CD4-positive, alpha-beta T cell (primary cell): Measurements from ENCODE around the gene IFNAR2. TPM values are rescaled to one million over a fixed set of nuclear protein-coding genes. Genes with fewer than 3 reads are reported as not detected.

Experiments used
- ATAC-seq: fragments of 200-7000 bp; cut with Tn5 transposase; one replicate; pipeline ENCODE4 v1.10.0; 2022; ENCODE audit warnings: mild to moderate bottlenecking; ENCODE audit not compliant: poor library complexity
- CTCF ChIA-PET: fragments of 350-600 bp; sonication (Branson Sonifier 250); formaldehyde crosslinking; loops from one replicate; lab custom pipeline; 2021; ENCODE audit warnings: antibody characterized with exemption, inconsistent platforms; lab: Charles Lee
- POLR2A ChIA-PET: fragments of 350-600 bp; sonication (Branson Sonifier 250); formaldehyde crosslinking; loops from one replicate; lab custom pipeline; 2021; ENCODE audit warnings: antibody characterized with exemption, inconsistent platforms; lab: Charles Lee
- DNase-seq, 14 experiments: peaks; one replicate each; pipeline ENCODE4 v3.0.0-alpha.2; 2013 to 2020; ENCODE audit warnings: mixed read lengths in 2 of 14
- H3K27ac ChIP-seq, 2 donors: one replicate each; pipeline versions ENCODE4 v1.5.1 to v1.7.0; 2013; ENCODE audit warnings: low read length in 2 of 2, low read depth in 1 of 2, mild to moderate bottlenecking in 1 of 2
- H3K27me3 ChIP-seq, 2 experiments: 1 replicate in 1 of 2; 2 replicates in 1 of 2; pipeline versions ENCODE4 v1.6.1 to v1.7.0; 2013; ENCODE audit warnings: low read length in 2 of 2, control low read depth in 1 of 2, mild to moderate bottlenecking in 1 of 2, moderate library complexity in 1 of 2; ENCODE audit not compliant: insufficient read depth in 2 of 2, control insufficient read depth in 1 of 2
- H3K36me3 ChIP-seq: one replicate; pipeline ENCODE4 v1.6.1; 2013; ENCODE audit warnings: low read length, control low read depth; ENCODE audit not compliant: insufficient read depth
- H3K4me1 ChIP-seq: one replicate; pipeline ENCODE4 v1.6.1; 2013; ENCODE audit warnings: low read length, control low read depth; ENCODE audit not compliant: insufficient read depth
- H3K4me3 ChIP-seq: one replicate; pipeline ENCODE4 v1.5.1; 2013; ENCODE audit warnings: mild to moderate bottlenecking, low read length, moderate library complexity
- H3K9me3 ChIP-seq, 2 experiments: 1 replicate in 1 of 2; 2 replicates in 1 of 2; pipeline versions ENCODE4 v1.6.1 to v1.7.0; 2013; ENCODE audit warnings: low read length in 2 of 2, mild to moderate bottlenecking in 2 of 2, control low read depth in 1 of 2, moderate library complexity in 1 of 2; ENCODE audit not compliant: control insufficient read depth in 1 of 2, insufficient read depth in 1 of 2
- H3K27ac Mint-ChIP-seq: one replicate; pipeline ENCODE4 v1.8.0; 2020; ENCODE audit warnings: mixed read lengths
- H3K27me3 Mint-ChIP-seq: one replicate; pipeline ENCODE4 v1.8.0; 2021; ENCODE audit warnings: mixed read lengths
- H3K36me3 Mint-ChIP-seq: one replicate; pipeline ENCODE4 v1.8.0; 2021; ENCODE audit warnings: low read depth, mixed read lengths
- H3K4me1 Mint-ChIP-seq: one replicate; pipeline ENCODE4 v1.8.0; 2021; ENCODE audit warnings: low read depth, mixed read lengths
- H3K4me3 Mint-ChIP-seq: one replicate; pipeline ENCODE4 v1.8.0; 2020; ENCODE audit warnings: mild to moderate bottlenecking, mixed read lengths
- H3K9me3 Mint-ChIP-seq: one replicate; pipeline ENCODE4 v1.8.0; 2020; ENCODE audit warnings: mixed read lengths
- CTCF ChIP-seq: fragments of 200-600 bp; IDR thresholded peaks from one replicate; pipeline ENCODE4 v1.8.0; 2022; ENCODE audit warnings: antibody characterized with exemption, mild to moderate bottlenecking
- intact Hi-C, 2 experiments: fragments of 100-400 bp; cut with DNase I in 1 of 2; cut with micrococcal nuclease in 1 of 2; formaldehyde crosslinking; loops; one replicate each; pipeline versions ENCODE4 v1.15.1 to v1.9.0; 2023 to 2025; cut with DNase I, micrococcal nuclease
- total RNA-seq, 174 experiments: library from RNA in 2 of 174; stranded (reverse) in 2 of 174; gene quantifications; one replicate each; pipeline ENCODE4 v1.2.3 and lab custom pipeline; 2021 to 2026

The IFNAR2 gene
- total RNA-seq, 2 experiments from 2014 or later, result 26.6 to 28.2 TPM

- H3K27ac ChIP-seq, result no peak overlapping the region
- no peaks in the 10 kb centered on the region for H3K36me3 ChIP-seq
- ATAC-seq, result no peak
- Mint-ChIP-seq H3K4me1 (peaks cover 39% of the 10 kb centered on the region), H3K27ac (no peak overlapping the region), H3K9me3 (no peaks in the 10 kb centered on the region), H3K27me3 (no peaks in the 10 kb centered on the region), H3K4me3 (no peak overlapping the region), H3K36me3 (no peaks in the 10 kb centered on the region)
- no peak overlapping the region for H3K4me3 ChIP-seq
- intact Hi-C loops, result loop anchor here (1.0 to 10.0 kb wide), 11 partner anchors 47 to 543 kb away; no protein-coding TSS in a partner anchor
- no peak for TF ChIP-seq CTCF
- DNase-seq, result no peak
- peaks cover 16% of the 10 kb centered on the region for H3K4me1 ChIP-seq
- H3K27me3 ChIP-seq, result no peaks in the 10 kb centered on the region
- no peaks in the 10 kb centered on the region for H3K9me3 ChIP-seq
- POLR2A ChIA-PET, result interaction anchor here (1.0 to 3.2 kb wide), 7 partner anchors 11 to 365 kb away, joined by 3 to 15 read pairs (median 5); no protein-coding TSS in a partner anchor
- CTCF ChIA-PET, result interaction anchor here (0.5 to 2.3 kb wide), 18 partner anchors 9 to 469 kb away, joined by 3 to 18 read pairs (median 3); partner anchors contain the start of genes IFNAR1 and SYNJ1
These were observed 32.2 kb upstream of the IFNAR2 start for GRCh38 chr21:33197496-33197895.

DNA sequence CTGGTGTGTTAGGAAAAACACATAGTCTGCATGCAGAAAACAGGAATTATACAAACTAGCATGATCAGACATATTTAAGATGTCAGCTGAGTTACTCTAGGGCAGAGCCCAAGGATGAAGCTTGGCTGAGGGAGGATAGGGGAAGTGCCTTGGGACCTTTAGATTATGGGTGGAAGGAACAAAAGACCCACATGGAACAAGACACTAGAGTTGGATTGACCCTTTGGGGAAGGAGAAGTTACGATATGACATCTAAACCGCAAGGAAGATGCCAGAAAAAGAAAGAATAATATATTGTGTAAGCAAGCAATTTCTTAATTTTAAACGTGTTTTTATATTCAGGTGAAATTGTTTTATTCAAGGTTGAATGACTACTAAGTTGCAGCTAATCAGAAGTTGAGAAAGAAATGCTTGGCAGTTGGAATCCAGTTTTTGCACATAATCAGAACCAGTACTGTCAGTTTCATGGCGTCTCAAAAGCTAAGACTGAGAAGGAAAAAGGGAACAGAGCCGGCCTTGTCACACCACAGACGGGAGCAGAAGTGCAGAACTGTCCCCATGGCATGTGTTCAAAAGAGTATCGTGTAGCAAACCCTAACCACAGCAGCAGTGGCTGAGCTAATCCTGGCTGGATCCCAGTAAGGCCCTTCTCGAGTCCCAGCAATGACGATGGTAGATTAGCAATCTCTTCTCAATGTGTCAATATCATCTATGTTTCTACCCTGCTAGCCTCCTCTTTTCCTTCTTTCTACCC lies 31.2 kb upstream of the IFNAR2 start:
- Histone ChIP-seq H3K4me1 (peaks cover 16% of the 10 kb centered on the region), H3K27me3 (no peaks in the 10 kb centered on the region), H3K9me3 (no peaks in the 10 kb centered on the region), H3K27ac (no peak overlapping the region), H3K4me3 (no peak overlapping the region), H3K36me3 (no peaks in the 10 kb centered on the region)
- no peaks in the 10 kb centered on the region for H3K9me3 Mint-ChIP-seq
- intact Hi-C loops, result loop anchor here (1.0 to 10.0 kb wide), 6 partner anchors 46 to 544 kb away; no protein-coding TSS in a partner anchor
- ATAC-seq (no peak), DNase-seq (peak in 3 of 14 experiments; percentile 24 to 56 (median 50))
- no peaks in the 10 kb centered on the region for H3K36me3 Mint-ChIP-seq
- ChIA-PET CTCF (interaction anchor here (1.4 kb wide), 1 partner anchor 162 kb away, joined by 7 read pairs; no protein-coding TSS in a partner anchor), POLR2A (interaction anchor here (3.2 kb wide), 1 partner anchor 163 kb away, joined by 15 read pairs; no protein-coding TSS in a partner anchor)
- no peak overlapping the region for H3K4me3 Mint-ChIP-seq
- peaks cover 46% of the 10 kb centered on the region for H3K4me1 Mint-ChIP-seq
- no peaks in the 10 kb centered on the region for H3K27me3 Mint-ChIP-seq
- H3K27ac Mint-ChIP-seq, result no peak overlapping the region
- no peak for TF ChIP-seq CTCF

DNA sequence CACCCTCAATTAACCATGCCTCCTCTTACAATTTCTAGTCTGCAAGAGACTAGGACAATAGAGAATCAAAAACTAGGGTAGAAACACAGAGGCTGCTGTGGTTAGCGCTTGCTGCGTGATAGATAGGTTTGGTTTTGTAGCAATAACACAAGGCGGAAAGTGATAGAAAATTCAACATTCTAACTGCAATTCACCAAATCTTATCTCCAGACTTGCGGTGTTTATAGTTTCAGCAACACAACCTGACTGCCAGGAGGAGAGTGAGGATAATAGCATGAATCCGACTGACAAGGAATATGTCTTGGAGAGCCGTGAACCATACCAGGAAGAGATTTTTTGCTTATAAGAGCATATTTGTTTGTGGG lies 30.7 kb upstream of the IFNAR2 start:
- ATAC-seq (no peak), DNase-seq (no peak)
- H3K36me3 ChIP-seq, result no peaks in the 10 kb centered on the region
- H3K27me3 ChIP-seq, result no peaks in the 10 kb centered on the region
- Mint-ChIP-seq H3K27me3 (no peaks in the 10 kb centered on the region), H3K27ac (no peak overlapping the region), H3K4me1 (peaks cover 51% of the 10 kb centered on the region), H3K36me3 (no peaks in the 10 kb centered on the region), H3K4me3 (no peak overlapping the region), H3K9me3 (no peaks in the 10 kb centered on the region)
- peaks cover 17% of the 10 kb centered on the region for H3K4me1 ChIP-seq
- intact Hi-C loops, result loop anchor here (1.0 to 10.0 kb wide), 6 partner anchors 46 to 544 kb away; no protein-coding TSS in a partner anchor
- TF ChIP-seq CTCF, result no peak
- H3K4me3 ChIP-seq, result no peak overlapping the region
- H3K9me3 ChIP-seq, result no peaks in the 10 kb centered on the region
- H3K27ac ChIP-seq, result no peak overlapping the region
- CTCF ChIA-PET, result interaction anchor here (1.4 kb wide), 1 partner anchor 162 kb away, joined by 7 read pairs; no protein-coding TSS in a partner anchor
- POLR2A ChIA-PET, result interaction anchor here (3.2 kb wide), 1 partner anchor 163 kb away, joined by 15 read pairs; no protein-coding TSS in a partner anchor
